Measurements from ENCODE around the gene FBXL14. TPM values are rescaled to one million over a fixed set of nuclear protein-coding genes. Genes with fewer than 3 reads are reported as not detected.
A peak's percentile ranks its signal among the peaks of the same experiment; 100 is the strongest.

FBXL14 gene
- total and polyA plus RNA-seq, 9 of the 15 experiments (the other 6 are each of a cell fraction or from before 2014, with no cell fraction given): 0.13 to 9.8 (median 3.3) TPM

GRCh38 chr12:1606021-1606622, 11.7 kb upstream of the FBXL14 start (continued):
- no peak for TF ChIP-seq ZNF41 (CRISPR knock-in tag; conservative IDR thresholded peaks at IDR 0.05)
- no peak for TF ChIP-seq GATAD2B (IDR thresholded peaks at IDR 0.05; ENCODE audit: borderline replicate concordance)
- TF ChIP-seq EP400 (IDR thresholded peaks at IDR 0.05): peak; percentile 38; the same call in 1 of the 2 replicates
- TF ChIP-seq RCOR1 (IDR thresholded peaks at IDR 0.05; ENCODE audit: borderline replicate concordance in 1 of 2, low read depth in 2 of 2, low read length in 2 of 2): 0 out of 4 replicates have a peak, but pooled peaks of 1 of the 2 experiments have one; percentile 9
- TF ChIP-seq PRDM10 (IDR thresholded peaks at IDR 0.05; ENCODE audit: partially characterized antibody): no peak
- no peak for TF ChIP-seq ETS1 (conservative IDR thresholded peaks at IDR 0.05; ENCODE audit: control insufficient read depth, low read depth, low read length)
- TF ChIP-seq NFXL1 (CRISPR knock-in tag; IDR thresholded peaks at IDR 0.05): no peak
- TF ChIP-seq AFF4 (CRISPR knock-in tag; IDR thresholded peaks at IDR 0.05): no peak
- peak; percentile 67 for TF ChIP-seq TFE3 (CRISPR knock-in tag; IDR thresholded peaks at IDR 0.05)
- TF ChIP-seq SRSF3 (IDR thresholded peaks at IDR 0.05; ENCODE audit: insufficient read depth, low read length): no peak
- no peak for TF ChIP-seq TRIM25 (IDR thresholded peaks at IDR 0.05; ENCODE audit: borderline replicate concordance)
- TF ChIP-seq ETV1 (tag; conservative IDR thresholded peaks at IDR 0.05; ENCODE audit: low read depth): no peak
- TF ChIP-seq ATF4 (CRISPR knock-in tag; IDR thresholded peaks at IDR 0.05): no peak
